SK-N-SH (cell line): Measurements from ENCODE around the gene CERS1. TPM values are rescaled to one million over a fixed set of nuclear protein-coding genes. Genes with fewer than 3 reads are reported as not detected.

Experiments
- CTCF ChIA-PET: fragments of 300-600, 350-600 bp; formaldehyde crosslinking; extraction: SDS; loops from one replicate; lab custom pipeline; 2021; lab: Yijun Ruan, JAX
- POLR2A ChIA-PET: fragments of 350-600 bp; sonication (Branson Sonifier 250); formaldehyde crosslinking; extraction: SDS; loops from one replicate; lab custom pipeline; 2020; ENCODE audit warnings: antibody characterized with exemption, inconsistent platforms; lab: Yijun Ruan, JAX
- DNase-seq: peaks from one replicate; pipeline ENCODE4 v3.0.0; 2012
- H2AFZ ChIP-seq: fragments of 200-600 bp; sonication (generic); 2 replicates; pipeline ENCODE4 v1.8.1; 2016; ENCODE audit warnings: antibody characterized with exemption, mild to moderate bottlenecking, low read depth
- H3F3A ChIP-seq: fragments of 200-600 bp; sonication (generic); replicated peaks from 2 replicates; pipeline ENCODE3; 2016; ENCODE audit warnings: antibody characterized with exemption, mild to moderate bottlenecking; ENCODE audit not compliant: insufficient read depth
- H3K27ac ChIP-seq, 2 experiments: fragments of 200-500 bp in 1 of 2; fragments of 200-600 bp in 1 of 2; sonication (Bioruptor generic) in 1 of 2; sonication (generic), shearing (Covaris generic) in 1 of 2; 2 replicates each; pipeline versions ENCODE4 v1.5.1 to v1.6.1; 2014 to 2016; ENCODE audit warnings: low read depth in 2 of 2, inconsistent platforms in 1 of 2, low read length in 1 of 2, mild to moderate bottlenecking in 1 of 2, mixed read lengths in 1 of 2
- H3K27me3 ChIP-seq: fragments of 200-600 bp; sonication (generic), shearing (Covaris generic); 2 replicates; pipeline ENCODE4 v1.6.1; 2016; ENCODE audit warnings: mixed run types; ENCODE audit not compliant: insufficient read depth
- H3K36me3 ChIP-seq, 2 experiments: fragments of 200-500 bp in 1 of 2; fragments of 200-600 bp in 1 of 2; sonication (Bioruptor generic) in 1 of 2; sonication (generic) in 1 of 2; replicated peaks in 1 of 2; 2 replicates each; pipeline versions ENCODE3 to v1.5.1; 2014 to 2016; ENCODE audit warnings: low read length in 1 of 2, mild to moderate bottlenecking in 1 of 2; ENCODE audit not compliant: insufficient read depth in 2 of 2, control insufficient read depth in 1 of 2
- H3K4me1 ChIP-seq, 2 experiments: fragments of 200-500 bp in 1 of 2; fragments of 200-600 bp in 1 of 2; sonication (Bioruptor generic) in 1 of 2; sonication (generic), shearing (Covaris generic) in 1 of 2; 2 replicates each; pipeline versions ENCODE4 v1.5.1 to v1.6.1; 2014 to 2016; ENCODE audit warnings: low read depth in 1 of 2, low read length in 1 of 2, mixed run types in 1 of 2; ENCODE audit not compliant: insufficient read depth in 2 of 2, control insufficient read depth in 1 of 2
- H3K4me2 ChIP-seq: fragments of 200-600 bp; sonication (generic), shearing (Covaris generic); 2 replicates; pipeline ENCODE4 v1.6.1; 2017; ENCODE audit warnings: mixed run types
- H3K4me3 ChIP-seq, 2 experiments: fragments of 200-500 bp in 1 of 2; fragments of 200-600 bp in 1 of 2; sonication (Bioruptor generic) in 1 of 2; sonication (generic), shearing (Covaris generic) in 1 of 2; 2 replicates each; pipeline versions ENCODE4 v1.5.1 to v1.8.1; 2014 to 2016; ENCODE audit warnings: low read depth in 2 of 2, inconsistent platforms in 1 of 2, low read length in 1 of 2, mild to moderate bottlenecking in 1 of 2, mixed read lengths in 1 of 2, moderate library complexity in 1 of 2
- H3K79me2 ChIP-seq: fragments of 200-600 bp; sonication (generic); 2 replicates; pipeline ENCODE4 v1.8.1; 2017; ENCODE audit warnings: mild to moderate bottlenecking; ENCODE audit not compliant: insufficient read depth
- H3K9ac ChIP-seq: fragments of 200-600 bp; sonication (generic); 2 replicates; pipeline ENCODE4 v1.6.1; 2017; ENCODE audit warnings: mixed run types
- H3K9me2 ChIP-seq: fragments of 200-600 bp; sonication (generic); 2 replicates; pipeline ENCODE4 v1.6.1; 2017; ENCODE audit warnings: mixed run types
- H3K9me3 ChIP-seq: fragments of 200-600 bp; sonication (generic); 2 replicates; pipeline ENCODE4 v1.6.1; 2017; ENCODE audit warnings: mixed run types, mild to moderate bottlenecking, moderate library complexity
- H4K20me1 ChIP-seq: fragments of 200-600 bp; sonication (generic); 2 replicates; pipeline ENCODE4 v1.6.1; 2017; ENCODE audit warnings: mild to moderate bottlenecking, mixed run types; ENCODE audit not compliant: insufficient read depth
- CHD2 ChIP-seq: fragments of 150-350 bp; IDR thresholded peaks from 2 replicates; pipeline ENCODE4 v1.6.1; 2018; ENCODE audit warnings: low read length; ENCODE audit not compliant: partially characterized antibody
- ELF1 ChIP-seq: IDR thresholded peaks from 2 replicates; pipeline ENCODE4 v1.4.0; 2012
- EZH2phosphoT487 ChIP-seq: fragments of 200-600 bp; sonication (generic); IDR thresholded peaks from 2 replicates; pipeline ENCODE4 v1.6.1; 2017; ENCODE audit warnings: low read depth, mixed run types, mild to moderate bottlenecking, antibody characterized with exemption, moderate library complexity, borderline replicate concordance
- GATA2 ChIP-seq: sonication (generic); formaldehyde crosslinking; IDR thresholded peaks from 2 replicates; pipeline ENCODE4 v1.5.0; 2020; ENCODE audit warnings: mild to moderate bottlenecking, missing genetic modification reagents
- MAX ChIP-seq: IDR thresholded peaks from 2 replicates; pipeline ENCODE4 v1.4.0; 2012; ENCODE audit warnings: low read depth
- NFIC ChIP-seq: IDR thresholded peaks from 2 replicates; pipeline ENCODE4 v1.4.0; 2012; ENCODE audit warnings: borderline replicate concordance
- NRF1 ChIP-seq: IDR thresholded peaks from 2 replicates; pipeline ENCODE4 v1.6.1; 2012; ENCODE audit warnings: low read depth, mild to moderate bottlenecking, low read length
- POLR2AphosphoS5 ChIP-seq: IDR thresholded peaks from 2 replicates; pipeline ENCODE4 v1.6.1; 2012; ENCODE audit warnings: low read depth, low read length
- RFX5 ChIP-seq: IDR thresholded peaks from 2 replicates; pipeline ENCODE4 v1.6.1; 2012; ENCODE audit warnings: mild to moderate bottlenecking, improper control_type of control experiment, low read length
- SIN3A ChIP-seq: IDR thresholded peaks from 2 replicates; pipeline ENCODE4 v1.6.1; 2012; ENCODE audit warnings: low read depth, mild to moderate bottlenecking, low read length, moderate library complexity, borderline replicate concordance
- TCF12 ChIP-seq: IDR thresholded peaks from 2 replicates; pipeline ENCODE4 v1.4.0; 2012
- YY1 ChIP-seq: IDR thresholded peaks from 2 replicates; pipeline ENCODE4 v1.4.0; 2012; ENCODE audit warnings: low read depth, mild to moderate bottlenecking
- ZBTB33 ChIP-seq: IDR thresholded peaks from 2 replicates; pipeline ENCODE4 v1.4.0; 2012; ENCODE audit warnings: low read depth, borderline replicate concordance
- whole genome bisulfite sequencing: methylation state at CpG from one replicate; pipeline ENCODE4 v1.1.6; 2017; ENCODE audit warnings: low lambda C conversion rate; 5-methylcytosine and 5-hydroxymethylcytosine counted together
- polyA plus RNA-seq, 3 experiments: library from polyadenylated mRNA; depleted of rRNA; stranded (reverse); fragments of >200 nt; gene quantifications; 2 replicates each; pipeline ENCODE4 v1.2.3, GENCODE V29; 2012

The CERS1 gene, protein sequence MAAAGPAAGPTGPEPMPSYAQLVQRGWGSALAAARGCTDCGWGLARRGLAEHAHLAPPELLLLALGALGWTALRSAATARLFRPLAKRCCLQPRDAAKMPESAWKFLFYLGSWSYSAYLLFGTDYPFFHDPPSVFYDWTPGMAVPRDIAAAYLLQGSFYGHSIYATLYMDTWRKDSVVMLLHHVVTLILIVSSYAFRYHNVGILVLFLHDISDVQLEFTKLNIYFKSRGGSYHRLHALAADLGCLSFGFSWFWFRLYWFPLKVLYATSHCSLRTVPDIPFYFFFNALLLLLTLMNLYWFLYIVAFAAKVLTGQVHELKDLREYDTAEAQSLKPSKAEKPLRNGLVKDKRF
- 5.4 and 7.3 TPM in 2 replicates for polyA plus RNA-seq (2012; rRNA removed)
- polyA plus RNA-seq (2012; cell fraction: cytosol; rRNA removed) = 3.7 and 5.1 TPM in 2 replicates
- 6.2 and 6.4 TPM in 2 replicates for polyA plus RNA-seq (2012; cell fraction: nucleus; rRNA removed)

- 11% methylated on average over 9 of the region's 89 CpGs for WGBS
- ChIA-PET CTCF (interaction anchor here (0.9 to 6.3 kb wide), 16 partner anchors 9 to 306 kb away, joined by 3 to 76 read pairs (median 12); partner anchors contain the start of genes COPE, DDX49 and REX1BD), POLR2A (interaction anchor here (1.5 to 1.7 kb wide), 2 partner anchors 20 to 23 kb away, joined by 4 to 8 read pairs; partner anchors contain the start of genes COPE and DDX49)
- peak within 1 kb of the TSS; percentile 61 to 72 for H3K4me3 ChIP-seq
- no peaks in the 10 kb centered on the region for H3K9me3 ChIP-seq
- TF ChIP-seq NFIC = no peak
- H3K79me2 ChIP-seq = no peaks in the 10 kb centered on the region
- no peaks in the 10 kb centered on the region for H3K27me3 ChIP-seq
- peak; percentile 95 for DNase-seq
- H2AFZ ChIP-seq = no peak within 1 kb of the TSS; the same call in 1 of the 2 replicates
- H3F3A ChIP-seq = peaks cover 9% of the 10 kb centered on the region
- peak within 1 kb of the TSS in 1 of 2 experiments; percentile 65; a peak in 1 of 4 replicates for H3K27ac ChIP-seq
- H4K20me1 ChIP-seq = no peaks in the 10 kb centered on the region
- peak within 1 kb of the TSS; percentile 98 for H3K4me2 ChIP-seq
- H3K4me1 ChIP-seq = peaks cover 0 to 24% of the 10 kb centered on the region in 2 experiments; a peak in 1 of 4 replicates
- no peak within 1 kb of the TSS; the same call in 1 of the 2 replicates for H3K9ac ChIP-seq
- peaks cover 0 to 15% of the 10 kb centered on the region in 2 experiments for H3K36me3 ChIP-seq
- H3K9me2 ChIP-seq = no peaks in the 10 kb centered on the region
Measured at GRCh38 chr19:18895824-18896341, at the start of gene CERS1. CERS1 (minus strand) TSS chr19:18896158; CDS start chr19:18896072, 86 bp downstream.

DNA sequence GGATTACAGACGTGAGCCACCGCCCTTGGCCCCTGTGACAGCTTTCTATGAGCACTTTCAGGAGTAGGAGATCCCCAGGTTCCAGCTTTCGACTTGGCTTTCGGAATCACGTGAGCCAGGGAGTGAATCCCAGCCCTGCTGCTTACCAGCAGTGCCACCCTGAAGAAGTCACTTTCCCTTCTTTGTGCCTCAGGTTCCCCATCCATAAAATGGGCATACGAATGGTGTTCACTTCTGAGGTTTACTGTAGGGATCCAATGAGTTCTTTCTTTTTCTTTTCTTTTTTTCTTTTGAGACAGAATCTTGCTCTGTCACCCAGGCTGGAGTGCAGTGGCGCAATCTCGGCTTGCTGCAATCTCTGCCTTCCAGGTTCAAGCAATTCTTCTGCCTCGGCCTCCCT, 49.3 kb upstream of the CERS1 start:
- ChIA-PET POLR2A (no interaction called here), CTCF (interaction anchor here (0.7 to 2.5 kb wide), 2 partner anchors 42 to 81 kb away, joined by 3 to 11 read pairs; no protein-coding TSS in a partner anchor)
- Histone ChIP-seq H3K27me3 (no peaks in the 10 kb centered on the region), H3K4me1 (peaks cover 0 to 5% of the 10 kb centered on the region in 2 experiments; a peak in 1 of 4 replicates), H3K9me2 (no peaks in the 10 kb centered on the region), H3K9ac (no peak overlapping the region), H3K9me3 (no peaks in the 10 kb centered on the region), H3K4me3 (no peak overlapping the region), H3K36me3 (no peaks in the 10 kb centered on the region), H3K27ac (no peak overlapping the region), H3K79me2 (peaks cover 5% of the 10 kb centered on the region), H2AFZ (no peak overlapping the region), H3K4me2 (no peak overlapping the region), H3F3A (peaks cover 3% of the 10 kb centered on the region), H4K20me1 (no peaks in the 10 kb centered on the region)
- no peak for DNase-seq
- 94% methylated on average over 7 of the region's 9 CpGs for WGBS
- TF ChIP-seq TCF12 (no peak), YY1 (no peak), NRF1 (no peak), ELF1 (no peak), GATA2 (CRISPR knock-in tag) (no peak), SIN3A (no peak), RFX5 (no peak), MAX (no peak), EZH2phosphoT487 (no peak), CHD2 (no peak), ZBTB33 (no peak), POLR2AphosphoS5 (no peak)
